HepG2 (cell line): ENCODE data around the gene RPE65. TPM values are rescaled to one million over a fixed set of nuclear protein-coding genes. Genes with fewer than 3 reads are reported as not detected.
A peak's percentile ranks its signal among the peaks of the same experiment; 100 is the strongest.

Experiments
- ARHGAP35 ChIP-seq: sonication (generic); formaldehyde crosslinking; IDR thresholded peaks from 2 replicates; pipeline ENCODE4 v1.9.0; 2022; ENCODE audit warnings: mild to moderate bottlenecking, inconsistent platforms, moderate library complexity, missing genetic modification reagents, borderline replicate concordance
- ATF4 ChIP-seq, 2 experiments: fragments of 450-650 bp in 1 of 2; sonication (generic) in 1 of 2; formaldehyde crosslinking; IDR thresholded peaks; 2 replicates each; pipeline versions ENCODE4 v1.5.0 to v1.8.0; 2020 to 2022; ENCODE audit warnings: mild to moderate bottlenecking in 1 of 2, missing genetic modification reagents in 1 of 2
- DNMT3B ChIP-seq: conservative IDR thresholded peaks from 2 replicates; pipeline ENCODE4 v1.6.1; 2016; ENCODE audit warnings: missing biosample characterization, control low read depth
- GPBP1L1 ChIP-seq: sonication (generic); formaldehyde crosslinking; IDR thresholded peaks from 2 replicates; pipeline ENCODE4 v1.5.0; 2020; ENCODE audit warnings: mild to moderate bottlenecking, missing genetic modification reagents
- KDM2A ChIP-seq: sonication (generic); formaldehyde crosslinking; IDR thresholded peaks from 2 replicates; pipeline ENCODE4 v1.4.0; 2020; ENCODE audit warnings: low read depth, missing genetic modification reagents, borderline replicate concordance
- PCBP2 ChIP-seq: fragments of 200-400 bp; formaldehyde crosslinking; optimal IDR thresholded peaks from 2 replicates; pipeline ENCODE3; 2018; ENCODE audit warnings: low read length, low read depth; ENCODE audit not compliant: poor library complexity, severe bottlenecking
- ZC3H13 ChIP-seq: sonication (generic); formaldehyde crosslinking; IDR thresholded peaks from 2 replicates; pipeline ENCODE4 v1.8.1; 2023; ENCODE audit warnings: mild to moderate bottlenecking, missing genetic modification reagents, moderate library complexity
- ZFP37 ChIP-seq: sonication (generic); formaldehyde crosslinking; IDR thresholded peaks from 2 replicates; pipeline ENCODE4 v1.4.0; 2020; ENCODE audit warnings: missing genetic modification reagents, borderline replicate concordance
- ZMAT5 ChIP-seq: sonication (generic); formaldehyde crosslinking; IDR thresholded peaks from 2 replicates; pipeline ENCODE4 v1.5.0; 2020; ENCODE audit warnings: mild to moderate bottlenecking, low read depth, missing genetic modification reagents, borderline replicate concordance
- polyA plus RNA-seq, 8 experiments: library from polyadenylated mRNA; depleted of rRNA in 3 of 8; stranded (reverse) in 7 of 8; unstranded in 1 of 8; fragments of >200 nt; fragmentation: Illumina TruSeq in 4 of 8; extraction: Trizol in 4 of 8; gene quantifications; 2 replicates each; pipeline versions ENCODE4 v1.2.1 to v1.2.3, GENCODE V29; 2011 to 2016; ENCODE audit warnings: low read depth in 4 of 8, missing spikeins in 1 of 8, mixed read lengths in 1 of 8; ENCODE audit not compliant: insufficient read depth in 1 of 8
- total RNA-seq, 5 experiments: library from RNA; depleted of rRNA; stranded (reverse); fragments of >200 nt; fragmentation: Illumina TruSeq; extraction: Trizol; gene quantifications; 2 replicates each; pipeline ENCODE4 v1.2.3, GENCODE V29; 2016; ENCODE audit warnings: low read depth in 1 of 5
- TF ChIP-seq, protein P1 (sequence below): sonication (generic); formaldehyde crosslinking; IDR thresholded peaks from 2 replicates; pipeline ENCODE4 v1.5.0; 2020; ENCODE audit warnings: mild to moderate bottlenecking, missing genetic modification reagents
- TF ChIP-seq, protein P2 (sequence below): sonication (generic); formaldehyde crosslinking; IDR thresholded peaks from 2 replicates; pipeline ENCODE4 v1.5.1; 2020; ENCODE audit warnings: missing genetic modification reagents, mild to moderate bottlenecking, borderline replicate concordance
- TF ChIP-seq, protein P3 (sequence below): sonication (generic); formaldehyde crosslinking; IDR thresholded peaks from 2 replicates; pipeline ENCODE4 v1.4.0; 2020; ENCODE audit warnings: missing genetic modification reagents
- TF ChIP-seq, protein P4 (sequence below): sonication (generic); formaldehyde crosslinking; IDR thresholded peaks from 2 replicates; pipeline ENCODE4 v1.4.0; 2020; ENCODE audit warnings: missing genetic modification reagents
- TF ChIP-seq, protein P5 (sequence below): sonication (generic); formaldehyde crosslinking; IDR thresholded peaks from 2 replicates; pipeline ENCODE4 v1.8.1; 2022; ENCODE audit warnings: mild to moderate bottlenecking, missing genetic modification reagents

RPE65 gene
- total and polyA plus RNA-seq, 2 of the 13 experiments (the other 11 are each of a cell fraction or from before 2014, with no cell fraction given) = not detected

GRCh38 chr1:68496680-68497357, 47.1 kb upstream of the RPE65 start, which contains the start of gene DEPDC1 (continued):
- TF ChIP-seq, protein P1, sequence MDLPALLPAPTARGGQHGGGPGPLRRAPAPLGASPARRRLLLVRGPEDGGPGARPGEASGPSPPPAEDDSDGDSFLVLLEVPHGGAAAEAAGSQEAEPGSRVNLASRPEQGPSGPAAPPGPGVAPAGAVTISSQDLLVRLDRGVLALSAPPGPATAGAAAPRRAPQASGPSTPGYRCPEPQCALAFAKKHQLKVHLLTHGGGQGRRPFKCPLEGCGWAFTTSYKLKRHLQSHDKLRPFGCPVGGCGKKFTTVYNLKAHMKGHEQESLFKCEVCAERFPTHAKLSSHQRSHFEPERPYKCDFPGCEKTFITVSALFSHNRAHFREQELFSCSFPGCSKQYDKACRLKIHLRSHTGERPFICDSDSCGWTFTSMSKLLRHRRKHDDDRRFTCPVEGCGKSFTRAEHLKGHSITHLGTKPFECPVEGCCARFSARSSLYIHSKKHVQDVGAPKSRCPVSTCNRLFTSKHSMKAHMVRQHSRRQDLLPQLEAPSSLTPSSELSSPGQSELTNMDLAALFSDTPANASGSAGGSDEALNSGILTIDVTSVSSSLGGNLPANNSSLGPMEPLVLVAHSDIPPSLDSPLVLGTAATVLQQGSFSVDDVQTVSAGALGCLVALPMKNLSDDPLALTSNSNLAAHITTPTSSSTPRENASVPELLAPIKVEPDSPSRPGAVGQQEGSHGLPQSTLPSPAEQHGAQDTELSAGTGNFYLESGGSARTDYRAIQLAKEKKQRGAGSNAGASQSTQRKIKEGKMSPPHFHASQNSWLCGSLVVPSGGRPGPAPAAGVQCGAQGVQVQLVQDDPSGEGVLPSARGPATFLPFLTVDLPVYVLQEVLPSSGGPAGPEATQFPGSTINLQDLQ (CRISPR knock-in tag) = no peak
- TF ChIP-seq PCBP2 (no peak), ARHGAP35 (CRISPR knock-in tag) (0 out of 2 replicates have a peak, but pooled peaks have one; percentile 64), KDM2A (CRISPR knock-in tag) (peak; percentile 79; the same call in 1 of the 2 replicates), ZMAT5 (CRISPR knock-in tag) (no peak), ATF4 (CRISPR knock-in tag; IDR thresholded peaks at IDR 0.05) (0 out of 4 replicates have a peak, but pooled peaks of 1 of the 2 experiments have one; percentile 15), ZC3H13 (CRISPR knock-in tag) (0 out of 2 replicates have a peak, but pooled peaks have one; percentile 42), DNMT3B (CRISPR knock-in tag) (no peak), GPBP1L1 (no peak), ZFP37 (CRISPR knock-in tag) (no peak)
- TF ChIP-seq, protein P2, sequence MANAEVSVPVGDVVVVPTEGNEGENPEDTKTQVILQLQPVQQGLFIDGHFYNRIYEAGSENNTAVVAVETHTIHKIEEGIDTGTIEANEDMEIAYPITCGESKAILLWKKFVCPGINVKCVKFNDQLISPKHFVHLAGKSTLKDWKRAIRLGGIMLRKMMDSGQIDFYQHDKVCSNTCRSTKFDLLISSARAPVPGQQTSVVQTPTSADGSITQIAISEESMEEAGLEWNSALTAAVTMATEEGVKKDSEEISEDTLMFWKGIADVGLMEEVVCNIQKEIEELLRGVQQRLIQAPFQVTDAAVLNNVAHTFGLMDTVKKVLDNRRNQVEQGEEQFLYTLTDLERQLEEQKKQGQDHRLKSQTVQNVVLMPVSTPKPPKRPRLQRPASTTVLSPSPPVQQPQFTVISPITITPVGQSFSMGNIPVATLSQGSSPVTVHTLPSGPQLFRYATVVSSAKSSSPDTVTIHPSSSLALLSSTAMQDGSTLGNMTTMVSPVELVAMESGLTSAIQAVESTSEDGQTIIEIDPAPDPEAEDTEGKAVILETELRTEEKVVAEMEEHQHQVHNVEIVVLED (CRISPR knock-in tag) = peak; percentile 66; the same call in 1 of the 2 replicates
- TF ChIP-seq, protein P3, sequence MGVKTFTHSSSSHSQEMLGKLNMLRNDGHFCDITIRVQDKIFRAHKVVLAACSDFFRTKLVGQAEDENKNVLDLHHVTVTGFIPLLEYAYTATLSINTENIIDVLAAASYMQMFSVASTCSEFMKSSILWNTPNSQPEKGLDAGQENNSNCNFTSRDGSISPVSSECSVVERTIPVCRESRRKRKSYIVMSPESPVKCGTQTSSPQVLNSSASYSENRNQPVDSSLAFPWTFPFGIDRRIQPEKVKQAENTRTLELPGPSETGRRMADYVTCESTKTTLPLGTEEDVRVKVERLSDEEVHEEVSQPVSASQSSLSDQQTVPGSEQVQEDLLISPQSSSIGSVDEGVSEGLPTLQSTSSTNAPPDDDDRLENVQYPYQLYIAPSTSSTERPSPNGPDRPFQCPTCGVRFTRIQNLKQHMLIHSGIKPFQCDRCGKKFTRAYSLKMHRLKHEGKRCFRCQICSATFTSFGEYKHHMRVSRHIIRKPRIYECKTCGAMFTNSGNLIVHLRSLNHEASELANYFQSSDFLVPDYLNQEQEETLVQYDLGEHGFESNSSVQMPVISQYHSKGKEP (CRISPR knock-in tag) = no peak
- TF ChIP-seq, protein P4, sequence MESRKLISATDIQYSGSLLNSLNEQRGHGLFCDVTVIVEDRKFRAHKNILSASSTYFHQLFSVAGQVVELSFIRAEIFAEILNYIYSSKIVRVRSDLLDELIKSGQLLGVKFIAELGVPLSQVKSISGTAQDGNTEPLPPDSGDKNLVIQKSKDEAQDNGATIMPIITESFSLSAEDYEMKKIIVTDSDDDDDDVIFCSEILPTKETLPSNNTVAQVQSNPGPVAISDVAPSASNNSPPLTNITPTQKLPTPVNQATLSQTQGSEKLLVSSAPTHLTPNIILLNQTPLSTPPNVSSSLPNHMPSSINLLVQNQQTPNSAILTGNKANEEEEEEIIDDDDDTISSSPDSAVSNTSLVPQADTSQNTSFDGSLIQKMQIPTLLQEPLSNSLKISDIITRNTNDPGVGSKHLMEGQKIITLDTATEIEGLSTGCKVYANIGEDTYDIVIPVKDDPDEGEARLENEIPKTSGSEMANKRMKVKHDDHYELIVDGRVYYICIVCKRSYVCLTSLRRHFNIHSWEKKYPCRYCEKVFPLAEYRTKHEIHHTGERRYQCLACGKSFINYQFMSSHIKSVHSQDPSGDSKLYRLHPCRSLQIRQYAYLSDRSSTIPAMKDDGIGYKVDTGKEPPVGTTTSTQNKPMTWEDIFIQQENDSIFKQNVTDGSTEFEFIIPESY (CRISPR knock-in tag) = no peak; the same call in 1 of the 2 replicates
- TF ChIP-seq, protein P5, sequence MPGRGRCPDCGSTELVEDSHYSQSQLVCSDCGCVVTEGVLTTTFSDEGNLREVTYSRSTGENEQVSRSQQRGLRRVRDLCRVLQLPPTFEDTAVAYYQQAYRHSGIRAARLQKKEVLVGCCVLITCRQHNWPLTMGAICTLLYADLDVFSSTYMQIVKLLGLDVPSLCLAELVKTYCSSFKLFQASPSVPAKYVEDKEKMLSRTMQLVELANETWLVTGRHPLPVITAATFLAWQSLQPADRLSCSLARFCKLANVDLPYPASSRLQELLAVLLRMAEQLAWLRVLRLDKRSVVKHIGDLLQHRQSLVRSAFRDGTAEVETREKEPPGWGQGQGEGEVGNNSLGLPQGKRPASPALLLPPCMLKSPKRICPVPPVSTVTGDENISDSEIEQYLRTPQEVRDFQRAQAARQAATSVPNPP = peak; percentile 92
